Measurements from ENCODE around the gene XYLT1.
A peak's percentile ranks its signal among the peaks of the same experiment; 100 is the strongest.

XYLT1 gene

DNA sequence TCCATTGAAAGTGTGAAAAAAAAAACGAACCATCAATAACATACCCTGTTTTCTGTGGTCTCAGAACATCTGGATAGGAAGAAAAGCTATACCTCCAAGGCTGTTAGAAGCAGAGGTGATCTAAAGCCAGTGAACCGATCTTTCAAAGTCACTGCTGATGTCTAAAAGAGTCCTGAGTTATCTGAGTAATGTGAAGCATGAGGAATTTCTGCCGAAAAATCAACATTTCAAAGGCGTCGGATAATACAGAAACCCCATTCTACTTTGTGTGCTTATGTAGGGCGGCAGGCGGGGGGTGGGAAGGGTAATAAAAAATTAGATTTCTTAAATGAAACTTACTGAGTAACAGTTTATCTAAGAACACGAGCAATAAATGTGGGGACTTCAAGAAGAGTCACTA, 3.9 kb downstream of the XYLT1 start:
- no peaks in the 10 kb centered on the region for H3K9me3 Mint-ChIP-seq
- peaks cover 37% of the 10 kb centered on the region for H3K4me1 Mint-ChIP-seq
- no peaks in the 10 kb centered on the region for H3K36me3 Mint-ChIP-seq (ENCODE audit: low read depth)
- H3K27ac Mint-ChIP-seq = no peak overlapping the region
- H3K27me3 Mint-ChIP-seq (ENCODE audit: low read depth) = peaks cover 26% of the 10 kb centered on the region
- TF ChIP-seq CTCF (IDR thresholded peaks at IDR 0.05; ENCODE audit: unreplicated experiment in 3 of 3) = no peak
- peak overlapping the region; percentile 32 to 91 (median 37) for H3K4me3 Mint-ChIP-seq

GRCh38 chr16:17465460-17465859, 5.3 kb downstream of the XYLT1 start:
- H3K4me3 Mint-ChIP-seq = no peak overlapping the region
- no peak overlapping the region for H3K27ac Mint-ChIP-seq
- peaks cover 51% of the 10 kb centered on the region for H3K4me1 Mint-ChIP-seq
- H3K27me3 Mint-ChIP-seq (ENCODE audit: low read depth) = peaks cover 26% of the 10 kb centered on the region
- no peaks in the 10 kb centered on the region for H3K9me3 Mint-ChIP-seq
- H3K36me3 Mint-ChIP-seq (ENCODE audit: low read depth) = peaks cover 4% of the 10 kb centered on the region
- no peak for TF ChIP-seq CTCF (IDR thresholded peaks at IDR 0.05; ENCODE audit: unreplicated experiment in 3 of 3)

DNA sequence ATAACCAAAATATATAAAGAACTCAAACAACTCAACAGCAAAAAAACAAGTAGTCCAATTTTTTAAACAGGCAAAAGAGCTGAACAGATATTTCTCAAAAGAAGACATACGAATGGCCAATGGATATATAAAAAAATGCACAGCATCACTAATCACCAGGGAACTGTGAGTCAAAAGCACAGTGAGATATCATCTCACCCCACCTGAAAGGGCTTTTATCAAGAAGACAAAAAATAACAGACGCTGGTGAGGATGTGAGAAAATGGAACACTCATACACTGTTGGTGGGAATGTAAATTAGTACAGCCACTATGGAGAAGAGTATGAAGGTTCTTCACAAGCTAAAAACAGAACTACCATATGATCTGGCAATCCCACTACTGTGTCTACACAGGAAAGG, 7.4 kb downstream of the XYLT1 start:
- peaks cover 21% of the 10 kb centered on the region for H3K27me3 Mint-ChIP-seq (ENCODE audit: low read depth)
- H3K4me3 Mint-ChIP-seq = no peak overlapping the region
- TF ChIP-seq CTCF (IDR thresholded peaks at IDR 0.05; ENCODE audit: unreplicated experiment in 3 of 3) = no peak
- H3K27ac Mint-ChIP-seq = no peak overlapping the region
- peaks cover 4% of the 10 kb centered on the region for H3K36me3 Mint-ChIP-seq (ENCODE audit: low read depth)
- H3K9me3 Mint-ChIP-seq = no peaks in the 10 kb centered on the region
- peaks cover 52% of the 10 kb centered on the region for H3K4me1 Mint-ChIP-seq

DNA sequence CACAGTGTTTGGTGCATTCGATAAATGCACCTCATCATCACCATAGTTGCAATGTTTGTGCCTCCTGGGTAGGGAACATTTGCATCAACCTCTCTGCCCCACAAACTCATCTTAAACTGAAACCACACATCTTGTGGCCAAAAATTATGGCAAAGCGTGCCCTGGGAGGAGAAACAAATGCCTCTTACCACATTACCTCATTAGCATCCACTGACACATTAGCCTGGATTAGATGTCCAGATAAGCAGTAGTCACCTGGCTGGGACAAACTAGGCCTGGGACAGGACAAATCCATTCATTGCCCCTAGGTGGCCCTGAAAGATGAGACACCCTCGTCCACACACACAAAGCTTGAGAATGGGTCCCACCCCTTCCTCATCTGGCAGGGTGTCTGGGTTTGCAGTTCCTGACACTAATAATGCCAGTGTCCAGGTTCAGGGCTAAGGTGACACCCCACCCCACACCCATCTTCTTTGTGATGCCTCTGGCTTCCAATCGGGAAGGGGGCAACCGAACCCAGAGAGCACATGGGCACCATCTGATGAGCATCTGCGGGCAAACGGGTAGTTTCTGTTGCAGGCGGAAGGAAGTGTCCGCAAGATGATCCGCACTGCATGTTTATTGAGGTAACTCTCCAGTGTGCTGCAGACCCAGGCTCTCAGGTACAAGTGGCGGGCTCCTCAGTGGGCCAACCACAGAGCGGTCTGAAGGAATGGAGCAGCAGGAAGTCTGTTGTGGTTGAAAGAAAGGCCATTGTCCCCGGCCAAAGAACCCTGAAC, 8.6 kb downstream of the XYLT1 start:
- TF ChIP-seq CTCF (IDR thresholded peaks at IDR 0.05; ENCODE audit: unreplicated experiment in 3 of 3) = no peak
- H3K4me1 Mint-ChIP-seq = peaks cover 45% of the 10 kb centered on the region
- no peak overlapping the region for H3K27ac Mint-ChIP-seq
- H3K4me3 Mint-ChIP-seq = no peak overlapping the region
- H3K9me3 Mint-ChIP-seq = no peaks in the 10 kb centered on the region
- H3K27me3 Mint-ChIP-seq (ENCODE audit: low read depth) = peaks cover 12% of the 10 kb centered on the region
- H3K36me3 Mint-ChIP-seq (ENCODE audit: low read depth) = peaks cover 4% of the 10 kb centered on the region

DNA sequence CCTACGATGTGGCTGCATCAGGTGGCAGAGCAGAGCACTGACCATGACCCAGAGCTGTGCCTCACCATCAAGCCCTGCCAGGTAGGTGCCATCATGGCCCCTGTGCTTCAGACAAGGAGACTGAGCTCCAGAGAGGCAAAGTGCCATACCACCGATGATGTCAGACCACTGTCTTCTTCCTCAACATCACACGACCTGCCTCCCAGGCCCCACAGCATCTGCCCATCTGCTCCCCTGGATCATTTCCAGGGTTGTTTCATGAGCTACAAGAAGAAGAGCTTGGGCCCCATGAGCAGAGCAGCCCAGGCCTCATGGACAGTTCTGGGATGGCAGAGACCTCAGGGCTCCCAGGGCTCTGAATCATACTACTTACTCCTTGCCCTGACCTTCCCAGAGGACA, 9.9 kb downstream of the XYLT1 start:
- H3K4me3 Mint-ChIP-seq = no peak overlapping the region
- TF ChIP-seq CTCF (IDR thresholded peaks at IDR 0.05; ENCODE audit: unreplicated experiment in 3 of 3) = no peak
- H3K27me3 Mint-ChIP-seq (ENCODE audit: low read depth) = peaks cover 11% of the 10 kb centered on the region
- no peaks in the 10 kb centered on the region for H3K9me3 Mint-ChIP-seq
- H3K36me3 Mint-ChIP-seq (ENCODE audit: low read depth) = peaks cover 4% of the 10 kb centered on the region
- H3K4me1 Mint-ChIP-seq = peaks cover 35% of the 10 kb centered on the region
- H3K27ac Mint-ChIP-seq = peak overlapping the region in 1 of 3 experiments; percentile 61

Data from nephron (organoid).